GM21529 (cell line): ENCODE results near the gene RPS15A.

Experiments
- ATAC-seq: cut with Tn5 transposase; IDR thresholded peaks from one replicate; pipeline ENCODE4 v1.9.1; 2021; ENCODE audit not compliant: unreplicated experiment

RPS15A gene

DNA sequence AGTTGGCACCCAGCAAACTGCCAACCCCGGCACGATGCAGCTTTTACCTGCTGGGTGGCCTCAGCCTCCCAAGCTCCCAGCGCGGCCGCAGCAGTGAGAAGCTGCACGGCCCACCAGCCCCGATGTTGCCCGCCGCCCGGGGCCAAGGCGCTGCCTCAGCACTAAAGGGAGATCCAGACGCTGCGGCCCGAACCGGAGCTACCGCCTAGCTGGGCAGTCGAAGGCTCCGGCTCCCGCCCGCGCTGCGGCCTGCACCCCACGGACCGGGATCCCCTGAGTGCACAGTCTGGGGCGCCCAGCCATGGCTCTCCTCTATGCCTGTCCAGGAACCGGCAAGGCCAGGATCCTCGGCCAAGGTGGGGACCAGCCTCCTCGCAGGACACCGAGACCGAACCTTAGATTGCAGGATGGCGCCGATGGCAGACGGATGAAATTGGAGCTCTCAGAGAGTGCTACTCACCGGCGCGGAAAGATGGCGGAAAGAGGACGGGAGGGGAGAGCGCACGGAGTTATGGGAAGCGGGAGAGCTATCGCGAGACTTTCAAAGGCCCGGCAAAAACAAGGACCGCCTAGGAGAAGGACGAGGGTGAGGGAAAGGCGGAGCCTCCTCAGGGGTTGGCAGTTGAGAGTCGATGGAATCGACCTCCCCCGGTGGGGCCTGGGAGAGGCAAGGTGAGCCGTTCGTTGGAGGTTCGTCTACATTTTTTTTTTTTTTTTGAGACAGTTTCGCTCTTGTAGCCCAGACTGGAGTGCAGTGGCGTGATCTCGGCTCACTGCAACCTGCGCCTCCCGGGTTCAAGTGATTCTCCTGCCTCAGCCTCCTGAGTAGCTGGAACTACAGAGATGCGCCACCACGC lies at the start of gene RPS15A:
TSS of gene RPS15A (minus strand) at position 485 of the 857 bp plus-strand sequence. CDS start 1,221 bp downstream, outside the sequence.
- peak; percentile 89 for ATAC-seq

DNA sequence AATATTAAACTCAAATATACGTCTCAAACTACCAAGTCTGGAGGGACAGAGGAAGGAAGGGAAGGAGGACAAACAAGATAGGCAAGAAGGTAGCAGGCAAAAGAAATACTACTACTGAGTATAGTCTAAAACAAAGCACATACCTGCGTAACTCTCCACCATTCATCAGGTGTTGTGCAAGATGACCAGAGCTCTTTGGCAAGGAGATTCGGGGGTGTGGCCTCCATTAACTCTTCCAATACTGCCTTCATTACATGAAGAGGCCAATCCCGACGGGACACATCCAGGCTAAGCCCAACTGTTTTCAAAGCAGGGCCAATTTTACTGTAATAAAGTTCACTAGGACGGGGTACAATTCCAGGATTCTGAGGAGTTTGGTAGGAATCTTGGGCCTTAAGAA lies 49.4 kb upstream of the RPS15A start:
- ATAC-seq: no peak

DNA sequence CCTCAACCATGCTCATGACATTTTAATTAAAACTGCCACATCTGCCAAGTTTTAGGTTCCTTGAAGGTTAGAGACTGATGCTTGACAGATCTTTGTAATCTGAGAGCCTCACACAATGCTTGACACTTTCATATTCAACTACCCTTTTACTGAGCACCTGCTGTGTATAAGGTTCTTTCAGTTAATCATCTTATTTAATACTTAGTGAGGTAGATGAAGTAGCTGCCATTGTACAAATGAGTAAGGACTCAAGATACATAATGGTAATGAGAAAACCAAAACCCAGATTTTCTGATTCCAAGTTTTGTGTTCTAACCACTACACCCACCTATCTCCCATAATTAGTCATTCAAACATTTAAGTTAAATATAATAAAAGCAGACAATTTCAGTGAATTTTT lies 46.6 kb upstream of the RPS15A start:
- ATAC-seq: no peak

DNA sequence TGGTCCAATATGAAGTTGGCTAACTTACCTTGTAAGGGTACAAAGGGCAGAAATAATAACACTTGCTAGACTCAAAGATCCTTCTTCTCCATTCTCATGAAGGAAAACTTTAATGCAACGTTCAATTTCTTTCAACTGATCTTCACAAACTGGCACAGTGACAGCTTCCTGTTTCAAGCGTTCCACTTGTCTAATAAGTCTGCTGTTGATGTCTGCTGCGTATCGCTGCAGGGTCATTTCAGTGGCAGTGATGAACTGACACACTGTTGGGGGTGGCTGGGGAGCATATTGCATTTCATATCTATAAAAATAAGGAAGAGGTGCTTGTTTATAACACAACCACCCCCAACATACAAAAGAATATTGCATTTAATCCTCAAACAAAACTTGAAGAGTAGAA lies 44.7 kb upstream of the RPS15A start:
- no peak for ATAC-seq

DNA sequence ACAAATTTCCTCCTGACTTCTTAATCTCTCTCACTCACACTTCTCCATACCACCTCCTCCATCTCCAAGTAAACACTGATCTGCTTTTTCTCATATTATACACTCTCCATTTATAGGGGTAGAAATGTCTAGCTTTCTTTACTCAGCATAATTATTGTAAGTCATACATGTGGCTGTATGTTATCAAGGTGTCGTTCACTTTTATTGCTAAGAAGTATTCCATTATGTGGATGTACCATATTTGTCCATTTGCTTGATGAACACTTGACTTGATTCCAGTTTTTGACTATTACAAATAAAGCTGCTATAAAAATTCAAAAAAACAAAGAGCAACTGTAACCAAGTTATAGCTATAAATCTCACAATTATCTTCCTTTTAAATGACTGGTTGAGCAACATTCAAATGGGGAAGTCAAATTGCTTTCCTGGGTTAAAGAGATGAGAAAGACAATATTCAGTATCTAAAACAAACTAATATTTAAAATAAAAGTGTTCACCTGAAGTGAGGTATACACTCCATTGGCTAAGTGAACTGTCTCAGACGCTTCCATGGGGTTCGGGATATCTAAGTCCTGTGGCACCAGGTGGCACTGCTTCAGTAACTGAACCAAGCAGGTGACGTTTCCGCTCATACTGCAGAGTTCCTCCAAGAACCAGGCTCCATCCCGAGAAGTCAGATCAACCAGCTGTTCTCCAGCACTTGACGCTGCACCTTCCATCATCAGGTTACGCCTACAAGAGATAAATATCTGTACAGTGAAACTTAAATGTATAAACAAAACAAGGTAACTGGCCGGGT lies 43.8 kb upstream of the RPS15A start:
- ATAC-seq: no peak

DNA sequence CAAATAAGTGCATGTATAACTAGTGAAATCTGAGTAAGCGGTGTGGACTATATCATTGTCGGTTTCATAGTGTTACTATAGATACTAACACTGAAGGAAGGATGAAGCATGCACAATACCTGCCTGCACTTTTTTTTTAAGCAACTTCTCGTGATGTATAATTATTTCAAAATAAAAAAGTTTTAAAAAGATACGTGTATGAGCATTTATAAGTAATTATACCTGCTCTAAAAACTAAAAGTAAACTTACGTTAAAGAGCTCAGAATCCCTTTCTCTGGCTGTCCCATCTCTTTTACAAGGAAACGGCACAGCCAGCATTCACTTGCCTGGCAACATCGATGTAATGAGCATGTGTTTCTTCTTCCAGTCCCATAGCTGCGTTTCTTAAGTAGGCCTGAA lies 42.5 kb upstream of the RPS15A start:
- no peak for ATAC-seq

DNA sequence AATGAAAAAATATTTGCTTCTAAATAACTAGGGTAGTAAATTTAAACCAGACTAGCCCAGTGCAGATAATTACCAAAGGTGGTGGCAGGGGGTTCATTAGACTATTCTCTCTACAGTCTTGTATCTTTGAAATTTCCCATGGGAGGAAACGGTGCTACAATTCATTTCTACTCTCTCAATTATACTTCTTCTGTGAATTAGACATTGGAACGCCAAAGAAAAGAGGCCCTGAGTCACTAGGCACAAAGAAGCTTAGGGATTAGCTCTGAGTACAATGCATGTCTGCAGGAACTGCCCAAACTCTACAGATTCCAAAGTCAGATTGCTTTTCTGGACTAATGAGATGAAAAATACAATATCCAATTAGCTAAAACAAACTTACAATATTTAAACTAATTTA lies 41.9 kb upstream of the RPS15A start:
- ATAC-seq: no peak

DNA sequence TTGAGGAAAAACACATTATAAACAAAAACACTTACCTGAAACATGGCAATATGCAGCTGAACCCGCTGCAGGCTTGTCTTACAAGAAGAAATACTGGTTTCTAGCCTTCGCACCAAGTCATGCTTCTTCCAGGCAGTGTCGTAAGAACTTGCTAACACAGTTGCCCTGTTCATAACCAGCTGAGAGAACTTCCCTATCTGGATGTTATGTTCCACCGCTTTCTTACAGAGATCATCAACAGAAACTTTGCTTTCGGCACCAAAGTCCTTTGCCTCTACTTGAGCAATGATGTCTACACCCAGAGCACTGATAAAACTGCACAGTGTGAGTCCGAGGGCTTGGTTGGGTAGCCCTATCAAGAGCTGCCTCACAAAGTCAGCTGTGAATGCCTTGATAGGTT lies 39.1 kb upstream of the RPS15A start:
- ATAC-seq: no peak

DNA sequence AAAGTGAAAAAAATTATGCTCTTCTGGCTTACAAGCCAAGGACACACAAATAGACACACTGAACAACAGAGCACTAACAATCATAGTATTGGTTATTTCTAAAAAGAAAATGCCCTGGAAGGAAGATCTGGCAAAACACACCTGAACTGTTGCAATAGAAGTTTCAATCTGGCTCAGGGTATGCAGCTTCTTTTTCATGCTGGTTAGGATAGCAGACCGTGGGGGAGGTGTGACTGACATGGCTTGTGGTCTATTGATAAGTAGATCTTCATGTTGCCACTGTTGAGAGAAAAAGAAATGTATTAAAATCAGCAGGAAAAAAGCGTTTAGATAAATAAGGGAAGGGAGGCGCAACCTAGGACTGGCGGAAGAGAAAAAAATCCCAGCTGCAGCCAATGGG lies 37.8 kb upstream of the RPS15A start:
- no peak for ATAC-seq

DNA sequence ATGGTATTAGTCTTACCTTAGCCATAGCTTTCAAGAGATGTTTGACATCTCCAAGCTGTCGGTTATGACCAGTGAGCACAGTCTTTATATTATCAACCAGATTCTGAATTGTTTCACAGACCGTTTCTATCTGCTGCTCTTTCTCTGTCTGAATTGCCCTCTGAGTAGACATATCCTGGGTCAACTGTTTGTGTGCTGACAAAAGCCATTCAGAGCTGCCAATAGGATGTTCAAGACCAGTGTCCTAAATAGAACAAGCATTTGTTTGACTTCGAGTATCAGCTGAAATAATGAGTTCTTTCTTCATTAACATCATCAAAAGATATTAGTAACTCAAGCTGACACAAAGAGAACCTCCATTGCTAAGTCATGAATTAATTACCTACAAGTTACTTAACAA lies 26.2 kb upstream of the RPS15A start:
- no peak for ATAC-seq

DNA sequence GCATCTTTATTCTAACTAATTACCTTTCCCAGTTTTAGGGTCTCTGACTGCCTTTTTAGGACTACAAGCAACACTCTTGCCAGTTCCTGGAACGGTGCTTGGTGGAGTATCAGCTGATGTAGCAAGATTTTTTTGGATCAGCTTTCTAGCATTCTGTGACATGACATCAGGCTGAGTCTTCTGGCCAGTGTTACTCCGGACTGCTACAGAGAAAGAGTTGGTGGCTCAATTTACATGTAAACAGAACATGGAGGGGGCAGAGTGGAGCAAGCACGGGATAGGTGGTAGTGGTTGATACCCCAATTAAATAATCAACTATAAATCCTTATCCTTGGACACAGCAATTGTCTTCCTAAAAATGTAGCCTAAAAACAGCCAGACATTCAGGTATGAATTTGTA lies 21.8 kb upstream of the RPS15A start:
- ATAC-seq: no peak

DNA sequence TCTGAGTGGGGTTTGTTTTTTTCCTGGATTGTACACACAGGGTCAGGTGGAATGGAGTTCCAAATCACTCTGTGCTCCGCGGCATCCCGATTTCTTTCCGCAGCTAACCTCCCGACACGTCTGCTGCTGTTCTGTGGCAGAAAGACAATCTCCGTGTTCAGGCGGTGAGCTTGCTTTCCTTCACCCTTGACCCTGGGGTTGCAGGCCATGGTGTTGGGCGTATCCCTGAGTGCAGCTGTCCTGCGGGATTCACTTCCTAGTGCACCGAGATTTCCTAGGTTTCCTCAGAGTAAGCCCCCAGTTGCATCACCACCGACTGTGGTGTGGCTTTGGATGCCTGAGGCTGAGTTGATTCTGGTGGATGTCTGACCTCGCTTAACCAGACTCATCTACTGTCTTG lies 19.0 kb upstream of the RPS15A start:
- no peak for ATAC-seq

DNA sequence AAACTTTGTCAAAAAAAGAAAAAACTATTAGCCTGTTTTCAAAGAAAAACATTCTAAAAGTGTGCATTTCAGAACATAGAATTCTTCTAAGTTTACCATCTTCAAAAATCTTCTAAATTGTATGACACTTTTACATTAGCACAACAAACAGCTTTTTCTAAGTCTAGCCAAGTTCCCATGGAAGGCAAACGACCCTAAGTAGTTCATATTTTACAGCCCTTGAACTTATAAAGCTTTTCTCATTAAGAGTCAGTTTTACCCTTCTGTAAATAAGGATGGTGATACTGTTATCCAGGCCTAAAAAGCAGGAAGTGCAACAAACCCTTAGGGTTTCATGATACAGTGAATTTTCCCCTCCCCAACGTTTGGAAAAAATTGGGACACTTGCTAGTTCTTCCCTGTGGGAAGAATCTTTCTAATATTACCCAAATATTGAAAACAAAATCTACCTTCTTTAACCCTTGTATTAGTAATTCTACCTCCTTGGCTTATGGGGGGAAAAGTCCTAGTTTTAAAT lies 15.2 kb upstream of the RPS15A start:
- ATAC-seq: no peak

DNA sequence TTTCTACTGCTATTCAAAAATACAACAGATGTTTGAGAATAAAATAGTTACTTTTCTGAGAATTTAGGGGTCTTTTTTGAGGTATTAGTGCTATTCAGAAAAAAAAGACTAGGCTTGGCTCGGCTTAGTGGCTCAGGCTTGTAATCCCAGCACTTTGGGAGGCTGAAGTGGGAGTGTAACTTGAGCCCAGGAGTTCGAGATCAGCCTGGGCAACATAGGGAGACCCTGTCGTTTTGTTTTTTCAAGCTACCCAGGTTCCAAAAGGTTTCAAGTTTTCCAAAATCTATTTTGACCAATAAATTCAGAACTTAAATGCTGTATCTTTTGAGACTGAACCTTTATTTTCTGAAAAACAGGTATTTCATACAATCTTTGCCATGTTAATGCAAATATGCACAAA lies 14.4 kb upstream of the RPS15A start:
- ATAC-seq: no peak

DNA sequence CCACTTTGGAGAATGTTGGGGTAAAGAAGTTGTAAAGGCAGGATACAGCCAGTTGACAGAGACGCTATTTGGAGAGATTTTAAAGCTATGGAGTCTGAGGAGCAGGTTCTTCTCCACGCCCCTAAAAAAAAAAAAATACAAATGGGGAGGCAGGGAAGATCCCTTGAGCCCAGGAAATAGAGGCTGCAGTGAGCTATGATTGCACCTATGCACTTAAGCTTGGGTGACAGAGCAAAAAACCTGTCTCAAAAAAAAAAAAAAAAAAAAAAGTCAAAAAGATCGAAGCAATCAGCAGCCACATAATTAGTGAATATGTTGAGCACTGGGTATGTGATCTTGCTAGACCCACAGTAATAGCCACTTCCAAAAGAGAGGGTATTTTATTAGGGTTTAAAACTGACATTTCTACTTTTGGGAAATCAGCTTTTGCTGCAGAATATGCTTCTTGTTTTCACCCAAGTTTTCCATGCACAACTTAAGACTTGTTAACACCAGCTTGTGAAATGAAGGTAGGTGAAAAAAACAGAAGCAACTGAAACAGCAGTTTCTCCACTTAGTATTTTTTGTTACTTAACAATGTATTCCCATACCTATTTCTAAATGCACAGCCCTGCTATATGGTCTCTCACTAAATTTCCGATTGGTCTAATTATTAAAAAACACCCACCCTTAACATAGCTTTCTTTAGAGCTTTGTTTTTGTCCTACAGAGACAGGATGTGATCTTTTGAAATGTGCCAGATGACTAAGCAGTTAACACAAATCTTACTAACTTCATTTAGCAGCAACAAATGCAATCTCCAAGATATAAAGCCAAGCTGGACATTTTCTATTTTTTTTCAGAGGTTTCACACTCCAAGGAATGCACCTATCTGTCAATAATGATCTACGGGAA lies 13.7 kb upstream of the RPS15A start:
- no peak for ATAC-seq

DNA sequence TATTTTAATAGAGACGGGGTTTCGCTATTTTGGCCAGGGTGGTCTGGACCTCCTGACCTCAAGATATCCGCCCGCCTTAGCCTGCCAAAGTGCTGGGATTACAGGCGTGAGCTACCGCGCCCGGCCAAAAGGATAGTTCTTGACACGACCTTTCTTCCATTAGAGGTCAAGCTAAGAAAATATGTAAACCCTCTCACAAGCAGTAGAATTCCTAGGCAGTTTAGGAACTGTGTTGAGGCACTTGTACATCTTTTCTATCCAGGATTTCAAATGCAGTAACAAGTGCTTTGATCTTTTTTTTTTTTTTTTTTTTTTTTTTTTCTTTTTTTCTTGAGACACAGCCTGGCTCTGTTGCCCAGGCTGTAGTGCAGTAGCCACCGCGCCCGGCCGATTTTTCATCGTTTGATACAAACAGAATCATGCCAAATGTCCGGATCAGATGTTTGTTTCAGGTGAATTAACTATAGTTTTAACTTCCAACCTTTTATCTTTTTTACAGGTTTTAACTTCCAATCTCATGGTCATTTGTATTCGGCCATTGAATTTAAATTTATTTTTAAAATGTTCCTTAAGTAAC lies 12.7 kb upstream of the RPS15A start:
- no peak for ATAC-seq

DNA sequence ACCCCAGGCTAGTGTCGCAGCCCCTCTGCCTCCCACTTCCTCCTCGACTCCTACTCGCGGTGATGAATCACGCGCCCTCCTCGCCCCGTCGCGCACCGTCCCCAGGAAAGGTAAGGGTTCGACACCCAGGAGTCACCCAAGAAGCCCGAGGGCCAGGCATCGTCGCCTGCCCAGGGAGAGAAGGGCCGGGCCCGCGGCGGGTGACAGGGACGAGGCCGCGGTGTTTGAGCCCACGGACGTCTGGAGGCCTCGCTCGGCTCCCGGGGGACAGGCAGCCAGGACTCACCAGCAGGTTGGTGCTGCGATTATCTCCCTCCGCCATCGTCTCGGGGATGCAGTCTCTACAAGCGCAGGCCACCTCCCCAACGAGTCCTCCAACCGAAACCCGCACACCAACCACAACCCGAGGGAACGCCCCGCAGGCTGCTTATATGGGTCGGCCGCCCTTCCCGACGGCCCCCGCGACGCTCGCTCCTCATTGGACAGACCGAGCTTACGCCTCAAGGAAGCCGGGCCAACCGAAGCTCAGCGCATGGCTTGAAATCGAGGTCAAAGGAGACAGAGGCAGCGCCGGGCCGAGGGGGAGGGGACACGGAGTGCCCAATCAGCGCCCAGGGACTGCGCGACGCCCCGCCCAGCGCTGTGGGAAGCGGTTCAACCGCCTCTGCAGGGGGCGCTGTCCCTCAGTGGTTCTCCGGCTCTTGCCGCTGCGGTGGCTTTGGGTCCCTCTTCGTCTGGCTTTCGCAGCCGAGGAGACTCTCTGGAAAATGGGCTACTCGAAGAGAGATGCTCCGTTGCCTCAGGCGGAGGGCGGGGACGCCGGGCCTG lies 11.2 kb upstream of the RPS15A start, which contains the start of gene ARL6IP1:
TSS of gene ARL6IP1 (minus strand) at position 405 of the 828 bp plus-strand sequence. CDS start at position 322, 83 bp downstream.
- ATAC-seq: peak; percentile 92

DNA sequence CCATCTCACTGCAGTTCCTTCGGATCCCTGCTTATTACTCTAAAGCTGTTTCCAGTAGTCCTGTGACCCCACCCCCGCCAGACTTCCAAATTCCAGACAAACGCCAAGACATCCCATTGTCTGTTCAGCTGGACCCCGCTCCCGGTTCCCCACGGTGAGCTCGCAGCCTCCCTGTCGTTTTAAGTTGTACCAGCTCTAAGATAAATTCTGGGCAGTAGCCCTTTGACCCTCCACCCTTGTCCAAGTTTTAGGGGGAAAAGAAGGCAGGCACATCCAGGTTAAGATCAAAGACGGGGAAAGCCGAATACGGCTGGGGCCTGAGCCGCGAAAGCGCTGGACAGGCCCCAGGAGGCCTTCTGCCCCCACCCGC lies 10.6 kb upstream of the RPS15A start:
- no peak for ATAC-seq

DNA sequence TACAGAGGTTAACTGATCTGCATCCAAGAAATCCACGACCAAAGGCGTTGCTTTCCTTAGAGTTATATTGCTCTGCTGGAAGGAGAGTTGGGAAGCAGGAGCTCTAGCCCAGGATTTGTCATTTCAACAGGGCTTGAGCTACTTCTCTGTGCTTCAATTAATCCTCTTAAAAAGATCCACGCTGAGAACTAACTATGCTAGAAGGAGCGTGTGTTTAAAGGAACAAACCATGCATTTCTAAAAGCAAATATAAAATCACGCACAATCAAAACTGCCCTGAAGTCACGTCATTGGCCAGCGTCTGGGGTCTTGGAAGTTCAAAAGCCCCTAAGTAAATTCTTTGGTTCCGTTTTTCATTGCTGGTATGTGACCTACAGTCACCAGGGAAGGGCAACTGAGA lies 10.2 kb upstream of the RPS15A start:
- no peak for ATAC-seq

DNA sequence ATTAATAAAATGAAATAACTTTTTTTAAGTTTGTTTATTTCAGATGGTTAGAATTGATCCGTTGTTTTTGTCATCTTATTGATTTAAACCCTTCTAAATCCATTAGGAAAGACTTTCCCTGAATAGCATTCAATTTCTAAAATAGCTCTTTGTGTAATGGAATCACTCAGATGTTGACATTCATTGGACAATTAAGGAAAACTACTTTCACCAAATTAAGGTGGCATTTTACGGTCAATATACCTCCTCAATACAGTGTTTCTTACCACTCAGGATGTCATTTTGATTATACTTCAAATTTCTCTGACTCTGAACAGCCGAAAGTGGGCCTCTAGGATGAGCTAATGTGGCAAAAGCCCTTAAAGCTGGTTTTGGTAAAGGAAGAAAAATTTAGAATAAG lies 9.4 kb upstream of the RPS15A start:
- ATAC-seq: no peak
